Activated T-cell treated with anti-CD3 and anti-CD28 coated beads, Interleukin-2, amount 50 U/mL, for 72 hours (primary cell): ENCODE data around the gene MAST4. TPM values are rescaled to one million over a fixed set of nuclear protein-coding genes. Genes with fewer than 3 reads are reported as not detected.
A peak's percentile ranks its signal among the peaks of the same experiment; 100 is the strongest.

Experiments used
- ATAC-seq, 2 donors: fragments of 150-1000 bp; cut with Tn5 transposase; replicated peaks in 1 of 2; 2 replicates each; pipeline ENCODE4 v1.10.0; 2021; ENCODE audit warnings: moderate library complexity in 2 of 2, mild to moderate bottlenecking in 1 of 2
- DNase-seq, 2 donors: peaks; one replicate each; pipeline ENCODE4 v3.0.0; 2021 to 2022; ENCODE audit warnings: mixed read lengths in 1 of 2
- H3K27ac Mint-ChIP-seq: one replicate; pipeline ENCODE4 v1.8.0; 2022; ENCODE audit warnings: mild to moderate bottlenecking, moderate library complexity, mixed read lengths
- H3K27me3 Mint-ChIP-seq: one replicate; pipeline ENCODE4 v1.8.0; 2022; ENCODE audit warnings: low read depth, mixed read lengths
- H3K36me3 Mint-ChIP-seq, 2 donors: one replicate each; pipeline ENCODE4 v1.8.0; 2022; ENCODE audit warnings: mixed read lengths in 2 of 2, mild to moderate bottlenecking in 1 of 2; ENCODE audit not compliant: insufficient read depth in 2 of 2
- H3K4me1 Mint-ChIP-seq: one replicate; pipeline ENCODE4 v1.8.0; 2022; ENCODE audit warnings: low read depth, mixed read lengths
- H3K4me3 Mint-ChIP-seq, 2 donors: one replicate each; pipeline ENCODE4 v1.8.0; 2022; ENCODE audit warnings: mild to moderate bottlenecking in 2 of 2, mixed read lengths in 2 of 2, moderate library complexity in 2 of 2
- H3K9me3 Mint-ChIP-seq, 2 donors: one replicate each; pipeline ENCODE4 v1.8.0; 2022; ENCODE audit warnings: mixed read lengths in 2 of 2
- total RNA-seq, 2 donors: library from RNA; stranded (reverse); gene quantifications; one replicate each; pipeline ENCODE4 v1.2.3, GENCODE V29; 2022

MAST4 gene
- total RNA-seq, 2 donors from 2014 or later: 32.9 to 38.3 TPM

- H3K4me1 Mint-ChIP-seq: peaks cover 85% of the 10 kb centered on the region
- no peak overlapping the region for H3K27ac Mint-ChIP-seq
- H3K4me3 Mint-ChIP-seq: peak overlapping the region in 1 of 2 donors; percentile 4
- H3K36me3 Mint-ChIP-seq: peaks cover 2 to 10% of the 10 kb centered on the region in 2 donors
- no peak for ATAC-seq
- no peak for DNase-seq
- H3K9me3 Mint-ChIP-seq: no peaks in the 10 kb centered on the region
- no peaks in the 10 kb centered on the region for H3K27me3 Mint-ChIP-seq
Observed at GRCh38 chr5:67014191-67014590, 418.0 kb downstream of the MAST4 start.

GRCh38 chr5:67014957-67015400, 418.8 kb downstream of the MAST4 start:
- Mint-ChIP-seq H3K36me3 (peaks cover 1 to 9% of the 10 kb centered on the region in 2 donors), H3K4me3 (peak overlapping the region in 1 of 2 donors; percentile 4), H3K4me1 (peaks cover 77% of the 10 kb centered on the region), H3K9me3 (no peaks in the 10 kb centered on the region), H3K27ac (no peak overlapping the region), H3K27me3 (no peaks in the 10 kb centered on the region)
- ATAC-seq (no peak), DNase-seq (no peak)

- H3K4me3 Mint-ChIP-seq: peak overlapping the region in 1 of 2 donors; percentile 24
- peaks cover 75% of the 10 kb centered on the region for H3K4me1 Mint-ChIP-seq
- H3K36me3 Mint-ChIP-seq: peaks cover 1 to 9% of the 10 kb centered on the region in 2 donors
- no peak for ATAC-seq
- peak overlapping the region; percentile 71 for H3K27ac Mint-ChIP-seq
- no peaks in the 10 kb centered on the region for H3K9me3 Mint-ChIP-seq
- H3K27me3 Mint-ChIP-seq: no peaks in the 10 kb centered on the region
- no peak for DNase-seq
Observed at GRCh38 chr5:67015541-67016191, 419.5 kb downstream of the MAST4 start.

GRCh38 chr5:67019065-67019845, 423.1 kb downstream of the MAST4 start:
- Mint-ChIP-seq H3K27ac (no peak overlapping the region), H3K27me3 (no peaks in the 10 kb centered on the region), H3K36me3 (peaks cover 0 to 9% of the 10 kb centered on the region in 2 donors), H3K4me3 (no peak overlapping the region), H3K4me1 (peaks cover 70% of the 10 kb centered on the region), H3K9me3 (no peaks in the 10 kb centered on the region)
- DNase-seq (no peak), ATAC-seq (no peak)

GRCh38 chr5:67020096-67020615, 424.0 kb downstream of the MAST4 start:
- ATAC-seq: no peak
- H3K36me3 Mint-ChIP-seq: peaks cover 0 to 9% of the 10 kb centered on the region in 2 donors
- no peak overlapping the region for H3K4me3 Mint-ChIP-seq
- no peak for DNase-seq
- no peak overlapping the region for H3K27ac Mint-ChIP-seq
- H3K4me1 Mint-ChIP-seq: peaks cover 61% of the 10 kb centered on the region
- no peaks in the 10 kb centered on the region for H3K27me3 Mint-ChIP-seq
- H3K9me3 Mint-ChIP-seq: no peaks in the 10 kb centered on the region

GRCh38 chr5:67021031-67021430, 424.8 kb downstream of the MAST4 start:
- DNase-seq (no peak), ATAC-seq (peak in 1 of 2 donors; percentile 3)
- peak overlapping the region in 1 of 2 donors; percentile 55 for H3K4me3 Mint-ChIP-seq
- H3K27me3 Mint-ChIP-seq: no peaks in the 10 kb centered on the region
- no peaks in the 10 kb centered on the region for H3K9me3 Mint-ChIP-seq
- peaks cover 60% of the 10 kb centered on the region for H3K4me1 Mint-ChIP-seq
- peaks cover 0 to 9% of the 10 kb centered on the region in 2 donors for H3K36me3 Mint-ChIP-seq
- no peak overlapping the region for H3K27ac Mint-ChIP-seq

- ATAC-seq: peak; percentile 100
- H3K27me3 Mint-ChIP-seq: no peaks in the 10 kb centered on the region
- DNase-seq: peak in 1 of 2 donors; percentile 18
- peaks cover 0 to 9% of the 10 kb centered on the region in 2 donors for H3K36me3 Mint-ChIP-seq
- peak overlapping the region in 1 of 2 donors; percentile 55 for H3K4me3 Mint-ChIP-seq
- H3K4me1 Mint-ChIP-seq: peaks cover 60% of the 10 kb centered on the region
- H3K9me3 Mint-ChIP-seq: no peaks in the 10 kb centered on the region
- H3K27ac Mint-ChIP-seq: no peak overlapping the region
Observed at GRCh38 chr5:67021521-67021920, 425.3 kb downstream of the MAST4 start.

- Mint-ChIP-seq H3K27ac (no peak overlapping the region), H3K9me3 (no peaks in the 10 kb centered on the region), H3K27me3 (no peaks in the 10 kb centered on the region), H3K36me3 (peaks cover 0 to 9% of the 10 kb centered on the region in 2 donors), H3K4me3 (peak overlapping the region; percentile 0 to 27), H3K4me1 (peaks cover 58% of the 10 kb centered on the region)
- ATAC-seq (peak; percentile 16 to 18), DNase-seq (no peak)
Observed at GRCh38 chr5:67021962-67022361, 425.8 kb downstream of the MAST4 start.

- Mint-ChIP-seq H3K27me3 (no peaks in the 10 kb centered on the region), H3K9me3 (no peaks in the 10 kb centered on the region), H3K27ac (no peak overlapping the region), H3K4me3 (no peak overlapping the region), H3K36me3 (peaks cover 0 to 6% of the 10 kb centered on the region in 2 donors), H3K4me1 (peaks cover 71% of the 10 kb centered on the region)
- DNase-seq: no peak
- ATAC-seq: no peak
Observed at GRCh38 chr5:67025457-67025856, 429.3 kb downstream of the MAST4 start.

- Mint-ChIP-seq H3K27ac (no peak overlapping the region), H3K27me3 (no peaks in the 10 kb centered on the region), H3K4me3 (no peak overlapping the region), H3K36me3 (peaks cover 0 to 6% of the 10 kb centered on the region in 2 donors), H3K4me1 (peaks cover 71% of the 10 kb centered on the region), H3K9me3 (no peaks in the 10 kb centered on the region)
- ATAC-seq (no peak), DNase-seq (no peak)
Observed at GRCh38 chr5:67026278-67026677, 430.1 kb downstream of the MAST4 start.

- DNase-seq (no peak), ATAC-seq (no peak)
- Mint-ChIP-seq H3K36me3 (peaks cover 0 to 6% of the 10 kb centered on the region in 2 donors), H3K27me3 (no peaks in the 10 kb centered on the region), H3K4me3 (no peak overlapping the region), H3K27ac (no peak overlapping the region), H3K9me3 (no peaks in the 10 kb centered on the region), H3K4me1 (peaks cover 71% of the 10 kb centered on the region)
Observed at GRCh38 chr5:67027171-67027570, 431.0 kb downstream of the MAST4 start.

- Mint-ChIP-seq H3K9me3 (no peaks in the 10 kb centered on the region), H3K4me3 (peak overlapping the region in 1 of 2 donors; percentile 5), H3K36me3 (peaks cover 0 to 6% of the 10 kb centered on the region in 2 donors), H3K27me3 (no peaks in the 10 kb centered on the region), H3K4me1 (peaks cover 71% of the 10 kb centered on the region), H3K27ac (no peak overlapping the region)
- ATAC-seq: peak; percentile 53 to 58
- no peak for DNase-seq
Observed at GRCh38 chr5:67028371-67028770, 432.2 kb downstream of the MAST4 start.

- Mint-ChIP-seq H3K27ac (no peak overlapping the region), H3K36me3 (peaks cover 0 to 6% of the 10 kb centered on the region in 2 donors), H3K4me1 (peaks cover 75% of the 10 kb centered on the region), H3K27me3 (no peaks in the 10 kb centered on the region), H3K4me3 (no peak overlapping the region), H3K9me3 (no peaks in the 10 kb centered on the region)
- ATAC-seq: no peak
- no peak for DNase-seq
Observed at GRCh38 chr5:67028941-67029340, 432.7 kb downstream of the MAST4 start.
